CD4-positive, alpha-beta T cell treated with Interleukin-15 for 4 hours (primary cell): ENCODE data around the gene KLRF2.

Source experiments
- DNase-seq: peaks from one replicate; pipeline ENCODE4 v3.0.0-alpha.2; 2020; ENCODE audit warnings: low spot score

Gene KLRF2

DNA sequence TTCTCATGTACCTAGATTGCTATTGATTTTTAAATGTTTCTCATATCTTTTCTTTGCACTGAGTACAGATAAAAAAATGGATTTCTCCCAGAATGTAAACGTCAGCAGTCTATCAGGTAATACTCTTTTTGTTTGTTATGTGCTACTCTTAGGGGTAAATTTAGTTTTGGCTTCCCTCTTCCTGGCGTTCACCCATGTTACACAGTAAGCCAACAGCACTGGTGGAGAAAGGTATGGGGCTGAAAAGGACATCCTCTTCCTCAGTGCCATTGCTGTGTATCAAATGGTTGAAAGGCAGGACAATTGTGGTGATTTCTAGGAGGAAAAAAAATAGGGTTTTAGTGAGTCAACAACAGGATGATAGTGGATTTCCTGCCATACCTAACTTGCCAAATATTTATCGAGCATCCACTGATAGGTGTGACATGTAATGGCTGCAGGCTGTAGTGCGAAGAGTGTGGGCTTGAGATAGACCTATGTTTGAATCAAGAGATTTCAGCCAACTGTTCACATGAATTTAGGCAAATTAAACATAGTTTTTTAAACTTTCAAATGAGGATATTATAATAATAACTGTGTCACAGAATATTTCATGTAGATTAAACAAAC lies 7.5 kb downstream of the KLRF2 start:
- no peak for DNase-seq

DNA sequence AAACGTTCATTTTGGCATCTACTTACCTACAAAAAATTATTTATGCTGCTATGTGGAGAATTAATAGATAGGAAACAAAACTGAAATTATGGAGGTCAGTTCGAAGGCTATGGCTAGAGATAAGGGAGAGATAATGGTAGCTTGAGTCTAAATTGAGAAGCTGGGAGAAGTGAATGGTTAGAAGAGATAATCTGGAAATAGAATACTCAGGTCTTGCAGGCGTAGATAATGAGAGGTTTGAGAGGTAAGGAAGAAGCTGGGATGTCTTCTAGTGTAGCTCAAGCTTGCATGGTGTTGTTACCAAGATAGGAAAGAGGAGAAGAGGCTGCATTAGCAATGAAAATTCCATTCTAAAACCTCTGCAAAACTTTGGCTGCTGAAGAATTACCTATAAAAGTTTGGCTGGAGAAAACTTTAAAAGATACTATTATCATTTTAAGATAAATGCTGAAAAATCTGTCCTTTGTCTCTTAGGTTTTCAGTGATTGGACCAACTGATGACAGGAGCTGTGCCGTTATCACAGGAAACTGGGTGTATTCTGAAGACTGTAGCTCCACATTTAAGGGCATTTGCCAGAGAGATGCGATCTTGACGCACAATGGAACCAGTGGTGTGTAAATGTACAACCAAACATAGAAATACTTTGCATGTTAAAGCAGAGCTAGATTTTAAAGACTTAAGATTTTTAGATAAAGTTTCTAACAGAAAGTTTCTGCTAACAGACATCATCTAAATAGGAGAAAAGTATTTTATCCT lies 14.1 kb downstream of the KLRF2 start:
- DNase-seq, result no peak

DNA sequence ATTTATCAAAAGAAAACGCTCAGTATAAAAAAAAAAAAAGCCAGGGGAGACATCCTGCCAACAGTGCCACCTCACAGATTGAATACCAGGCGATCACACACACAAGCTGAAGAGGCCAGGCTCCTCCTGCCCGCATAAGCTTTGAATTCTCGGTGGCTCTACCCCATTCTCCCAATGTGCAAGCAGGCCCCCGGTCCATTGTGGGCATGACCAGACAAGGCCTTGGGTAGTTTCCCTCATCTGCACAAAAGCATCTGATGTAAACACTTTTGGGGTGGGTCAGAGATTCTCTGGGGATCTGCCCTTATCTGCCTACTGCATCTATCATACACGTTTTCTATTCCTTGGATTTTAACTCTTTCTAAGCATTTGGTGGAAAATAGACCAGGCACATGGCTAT lies 16.2 kb downstream of the KLRF2 start:
- no peak for DNase-seq

DNA sequence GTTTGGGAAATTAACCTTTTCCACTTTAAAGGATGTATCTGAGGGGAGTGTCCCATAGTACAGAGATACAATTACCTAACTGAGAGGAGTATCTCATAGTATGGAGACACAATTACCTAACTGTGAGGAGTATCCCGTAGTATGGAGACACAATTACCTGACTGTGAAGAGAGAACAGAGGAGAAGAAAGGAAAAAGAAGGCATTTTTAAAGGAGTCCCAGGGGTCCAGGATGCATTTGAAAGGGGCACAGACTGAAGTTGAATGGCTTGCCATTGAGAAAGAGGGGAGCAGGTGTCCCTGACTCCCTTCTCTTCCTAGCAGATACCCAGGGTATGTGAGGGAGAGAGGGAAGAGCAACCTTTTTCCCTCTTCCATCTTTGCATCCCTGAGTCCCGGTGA lies 17.9 kb downstream of the KLRF2 start:
- DNase-seq, result no peak

DNA sequence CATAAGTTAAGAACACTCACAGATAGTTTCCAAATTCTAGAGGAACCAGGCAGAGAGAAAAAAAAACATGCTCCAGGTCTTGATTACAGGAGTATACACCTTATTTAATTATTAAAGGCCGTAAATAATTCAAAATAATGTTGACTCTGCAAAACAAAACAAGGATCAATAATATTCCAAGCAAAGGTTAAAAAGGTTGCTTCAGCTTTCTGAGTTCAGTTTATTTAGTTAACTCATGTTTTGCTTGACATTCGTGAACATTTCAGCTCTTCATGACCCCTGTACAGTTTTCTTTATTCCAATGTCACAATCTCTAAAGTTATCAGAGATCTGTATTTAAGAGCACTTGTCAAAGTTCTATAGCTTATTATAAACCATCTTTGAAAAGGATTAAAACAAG lies 19.6 kb downstream of the KLRF2 start:
- no peak for DNase-seq

DNA sequence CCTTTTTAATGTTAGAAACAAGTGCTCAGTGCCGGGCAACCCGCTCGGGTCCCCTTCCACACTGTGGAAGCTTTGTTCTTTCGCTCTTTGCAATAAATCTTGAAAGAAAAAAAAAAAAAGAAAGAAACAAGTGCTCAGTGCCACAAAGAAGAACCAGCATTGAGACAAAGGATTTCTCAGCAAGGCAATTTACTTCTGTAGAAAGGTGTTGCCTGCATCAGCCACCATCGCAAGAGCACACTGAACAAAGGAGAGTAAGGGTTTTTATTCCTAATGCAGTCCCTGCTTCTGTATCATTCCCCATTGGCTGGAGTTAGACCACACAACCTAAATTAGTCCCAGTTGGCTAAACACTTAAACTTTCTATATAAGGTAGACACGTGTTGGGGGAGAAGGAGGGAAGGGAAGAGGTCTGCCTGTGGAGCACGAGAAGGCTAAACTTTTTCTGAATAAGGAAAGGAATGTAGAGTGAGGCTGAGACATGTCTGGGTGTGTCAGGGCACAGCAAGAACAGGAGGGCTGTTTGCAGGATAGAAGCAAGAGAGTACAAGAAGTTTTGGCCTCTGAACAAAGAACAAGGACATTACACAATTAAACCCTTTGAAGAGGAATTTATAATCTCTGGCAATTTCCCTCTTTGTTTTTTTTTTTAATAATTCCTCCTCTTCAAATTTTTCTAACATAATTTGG lies 21.4 kb downstream of the KLRF2 start:
- no peak for DNase-seq

DNA sequence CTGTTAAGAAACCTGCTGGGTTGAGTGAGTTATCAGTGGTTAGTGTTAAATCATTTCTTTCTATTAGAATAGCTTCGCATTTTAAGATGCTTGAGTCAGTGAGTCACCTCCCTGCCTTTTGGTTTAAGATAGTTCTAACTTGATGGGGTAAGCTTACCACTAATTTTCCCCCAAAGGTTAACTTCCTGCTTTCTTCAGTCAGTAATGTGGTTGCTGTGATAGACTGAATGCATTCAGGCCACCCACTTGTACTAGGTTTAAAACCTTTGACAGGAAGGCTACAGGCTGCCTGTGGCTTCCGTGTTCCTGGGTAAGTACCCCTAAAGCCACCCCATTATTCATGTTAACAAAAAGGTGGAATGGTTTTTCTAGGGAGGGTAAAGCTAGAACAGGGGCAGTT lies 25.6 kb downstream of the KLRF2 start:
- peak; percentile 73 for DNase-seq

DNA sequence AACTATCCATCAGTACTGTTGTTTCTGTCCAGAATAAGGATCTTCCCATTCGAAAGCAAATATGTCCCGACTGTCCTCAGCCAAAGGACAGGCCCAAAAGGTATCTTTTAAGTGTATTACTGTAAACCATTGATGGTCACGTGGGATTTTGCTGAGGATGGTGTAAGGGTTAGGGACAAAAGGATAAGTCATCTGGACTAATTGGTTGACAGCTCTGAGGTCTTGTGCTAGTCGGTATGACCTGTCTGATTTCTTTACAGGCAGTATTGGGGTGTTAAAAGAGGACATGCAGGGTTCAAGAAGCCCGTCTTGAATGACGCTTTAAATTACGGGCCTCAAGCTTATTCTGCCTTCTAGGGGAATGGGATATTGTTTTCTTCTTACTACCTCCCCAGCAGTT lies 26.5 kb downstream of the KLRF2 start:
- DNase-seq, result no peak

DNA sequence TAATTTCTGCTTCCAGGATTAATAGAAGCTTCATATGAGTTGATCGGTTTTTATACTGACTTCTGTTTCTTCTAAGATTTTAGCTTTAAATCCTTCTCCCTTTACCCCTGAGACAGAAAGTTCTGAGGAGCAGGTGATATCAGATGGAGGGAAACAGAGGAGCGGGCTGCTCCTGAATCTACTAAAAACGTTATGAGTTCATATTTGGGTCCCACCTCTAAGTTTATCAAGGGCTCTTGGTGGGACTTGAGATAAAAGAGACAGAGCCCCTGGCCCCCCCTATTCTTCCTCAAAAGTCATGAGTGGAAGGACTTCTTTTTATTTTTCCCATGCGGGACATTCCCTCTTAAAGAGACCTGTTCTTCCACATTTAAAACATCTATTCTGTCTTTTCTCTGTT lies 27.1 kb downstream of the KLRF2 start:
- DNase-seq, result no peak

DNA sequence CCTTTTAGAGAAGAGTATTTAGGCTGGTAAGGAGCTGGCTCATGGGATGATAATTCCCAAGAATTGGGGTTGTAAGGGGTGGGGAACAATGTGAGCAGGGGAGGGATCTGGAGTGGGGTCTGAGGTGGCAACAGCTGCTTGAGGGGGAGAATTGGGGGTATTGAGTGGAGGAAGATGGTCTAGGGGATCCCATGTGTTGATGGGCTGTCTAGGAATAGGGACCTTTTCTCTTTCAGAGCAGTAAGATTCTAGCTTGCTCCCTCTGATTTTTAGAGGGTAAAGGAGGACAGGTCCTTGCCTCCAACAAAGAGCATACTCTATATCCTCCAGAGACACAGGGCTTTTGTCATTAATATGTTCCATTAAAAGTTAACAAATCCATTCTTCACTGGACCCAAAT lies 28.4 kb downstream of the KLRF2 start:
- DNase-seq, result no peak

DNA sequence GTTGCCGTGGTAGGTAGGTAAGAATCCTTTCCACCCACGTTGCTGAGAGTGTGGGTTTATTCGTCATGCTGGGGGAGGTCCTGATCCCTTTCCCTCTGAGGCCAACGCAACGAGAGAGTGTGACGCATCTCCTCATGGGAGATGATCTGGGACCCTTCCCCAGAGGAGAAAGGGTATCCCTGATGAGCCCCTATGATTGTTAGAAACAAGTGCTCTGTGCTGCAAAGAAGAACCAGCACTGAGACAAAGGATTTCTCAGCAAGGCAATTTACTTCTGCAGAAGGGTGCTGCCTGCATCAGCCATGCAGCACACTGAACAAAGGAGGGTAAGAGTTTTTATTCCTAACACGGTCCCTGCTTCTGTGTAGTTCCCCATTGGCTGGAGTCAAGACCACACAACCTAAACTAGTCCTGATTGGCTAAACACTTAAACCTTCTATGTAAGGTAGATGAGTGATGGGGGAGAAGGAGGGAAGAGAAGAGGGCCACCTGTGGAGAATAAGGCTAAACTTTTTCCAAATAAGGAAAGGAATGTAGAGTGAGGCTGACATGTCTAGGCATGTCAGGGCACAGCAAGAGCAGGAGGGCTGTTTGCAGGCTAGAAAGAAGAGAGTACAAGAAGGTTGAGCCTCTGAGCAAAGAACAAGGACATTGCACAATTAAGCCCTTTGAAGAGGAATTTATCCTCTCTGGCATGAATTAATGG lies 29.6 kb downstream of the KLRF2 start:
- DNase-seq, result no peak

DNA sequence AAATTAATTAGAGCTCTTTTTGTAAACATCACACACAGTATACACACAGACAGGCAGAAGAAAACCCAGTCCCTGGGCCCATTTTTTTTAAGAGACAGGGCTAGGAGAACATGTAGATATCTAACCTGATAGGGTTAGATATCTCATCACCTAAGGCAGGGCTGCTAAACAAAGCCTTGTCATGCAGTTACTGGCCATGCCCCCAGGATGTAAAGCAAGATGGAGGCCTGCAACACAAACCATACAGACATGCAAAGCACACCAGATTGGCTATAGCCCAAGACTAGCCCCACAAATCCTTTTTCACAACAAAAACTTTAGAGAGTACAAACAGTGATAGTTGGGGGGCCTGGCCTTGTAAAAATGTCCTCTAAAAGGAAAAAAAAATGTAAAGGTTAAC lies 30.4 kb downstream of the KLRF2 start:
- no peak for DNase-seq

DNA sequence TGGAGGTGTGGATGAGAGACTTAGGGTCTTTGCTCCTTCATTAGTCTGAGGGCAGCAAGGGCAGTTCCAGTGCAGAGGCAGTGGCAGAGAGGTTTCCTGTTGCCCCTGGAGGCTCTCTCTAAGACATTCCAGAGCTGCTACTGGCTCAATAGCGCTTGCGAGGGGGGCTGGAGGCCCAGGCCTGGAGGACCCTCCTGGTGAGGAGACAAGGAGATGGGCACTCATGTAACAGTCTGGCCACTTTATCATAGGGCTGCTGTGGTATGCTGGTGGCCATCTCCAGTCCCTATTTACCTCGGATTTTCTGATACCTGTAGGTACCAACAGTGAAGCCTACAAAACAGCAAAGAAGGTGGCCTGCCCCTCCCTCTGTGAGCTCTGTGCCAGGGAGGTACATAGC lies 38.2 kb downstream of the KLRF2 start:
- DNase-seq, result no peak

DNA sequence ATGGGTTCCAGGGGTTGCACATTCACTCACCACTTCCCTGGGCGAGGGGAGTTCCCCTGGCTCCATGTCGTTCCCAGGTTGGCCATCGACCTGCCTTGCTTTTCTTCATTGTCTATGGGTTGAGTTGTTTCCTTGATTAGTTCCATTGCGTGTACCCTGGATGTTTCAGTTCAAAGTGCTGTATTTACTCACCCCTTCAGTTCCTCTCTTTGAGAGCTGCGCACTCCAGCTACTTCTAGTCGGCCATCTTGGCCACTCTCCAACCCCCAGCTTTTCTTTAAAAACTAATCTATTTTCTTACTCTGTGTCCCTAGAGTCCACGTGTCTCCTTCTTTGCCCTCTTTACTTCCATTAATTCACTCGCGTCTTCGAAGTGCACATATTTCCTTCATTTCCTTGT lies 39.2 kb downstream of the KLRF2 start:
- DNase-seq, result no peak

DNA sequence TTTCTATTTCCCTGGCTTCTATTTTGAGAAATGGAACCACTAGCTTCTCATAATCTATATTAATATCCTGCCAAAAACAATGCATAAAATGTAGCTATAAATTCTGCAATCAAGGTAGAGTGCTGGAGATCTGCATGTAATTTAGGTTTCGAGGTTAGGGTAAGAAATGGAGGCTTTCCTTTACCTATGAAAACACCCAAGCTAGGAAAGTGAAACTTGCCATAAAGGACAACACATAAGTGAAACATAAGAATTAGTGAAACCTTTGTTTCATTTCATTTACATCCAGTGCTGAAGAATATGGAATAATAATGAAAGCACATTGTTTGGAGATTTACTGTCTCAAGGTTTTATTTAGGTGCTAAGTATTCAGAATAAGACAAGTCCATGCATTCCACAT lies 41.1 kb downstream of the KLRF2 start:
- no peak for DNase-seq

DNA sequence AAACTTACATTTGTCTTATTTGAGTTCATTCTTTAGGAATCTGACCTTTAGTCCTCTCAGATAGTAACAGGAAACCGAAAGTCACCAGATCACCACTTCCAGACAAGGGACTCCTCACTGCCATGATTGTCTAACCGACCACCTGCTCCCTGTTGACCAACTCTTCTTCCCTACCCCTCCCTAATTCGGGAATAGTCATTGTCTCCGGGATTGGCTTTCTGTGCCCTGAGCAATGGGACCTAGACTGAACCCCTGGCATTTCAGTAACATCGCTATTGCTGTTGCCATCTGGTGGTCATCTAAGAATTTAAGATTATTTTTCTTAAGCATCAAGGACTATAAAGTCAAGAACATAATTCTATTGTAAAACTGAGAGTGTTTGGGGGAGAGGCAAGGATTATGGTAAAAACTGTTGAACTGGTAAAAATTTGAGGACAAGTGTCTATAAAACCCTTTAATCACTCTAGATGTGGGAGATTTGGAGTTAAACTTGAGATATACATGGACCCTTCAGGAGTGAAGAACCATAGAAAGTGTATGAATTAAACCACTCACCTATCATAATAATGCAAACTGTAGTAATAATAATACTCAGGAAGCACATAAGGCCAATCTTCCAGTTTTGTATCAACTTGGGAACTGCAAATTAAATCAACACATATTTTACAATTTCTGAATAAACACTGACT lies 44.6 kb downstream of the KLRF2 start:
- DNase-seq, result peak; percentile 52

DNA sequence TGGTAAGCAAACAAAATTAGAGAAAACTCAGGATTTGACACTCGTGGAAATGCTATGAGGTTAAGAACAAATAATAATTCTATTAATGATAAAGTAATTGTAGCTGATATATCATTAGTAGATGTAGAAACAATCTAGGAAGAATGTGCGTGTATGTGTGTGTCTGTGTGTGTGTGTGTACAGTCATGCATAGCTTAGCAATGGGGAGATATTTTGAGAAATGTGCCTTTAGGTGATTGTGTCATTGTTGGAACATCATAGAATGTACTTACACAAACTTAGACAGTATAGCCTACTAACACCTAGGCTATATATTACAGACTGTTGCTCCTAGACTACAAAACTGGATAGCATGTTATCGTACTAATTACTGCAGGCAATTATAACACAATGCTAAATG lies 45.6 kb downstream of the KLRF2 start:
- no peak for DNase-seq

DNA sequence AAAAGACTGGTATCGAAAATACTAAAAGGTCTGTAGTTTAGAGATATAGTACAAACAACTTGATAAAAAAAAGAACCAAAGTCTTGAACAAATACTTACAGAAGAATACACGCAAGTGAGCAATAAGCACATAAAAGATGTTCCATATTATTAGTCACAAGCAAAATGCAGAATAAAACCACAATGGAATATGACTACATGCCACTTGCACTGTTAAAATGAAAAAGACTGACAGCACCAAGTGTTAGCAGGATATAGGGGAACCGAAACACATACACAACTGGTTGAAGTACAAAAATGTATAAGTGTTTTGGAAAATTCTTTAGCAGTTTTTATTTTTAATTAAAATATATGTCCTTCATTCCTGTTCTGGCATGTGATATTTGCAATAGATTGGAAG lies 47.3 kb downstream of the KLRF2 start:
- no peak for DNase-seq

DNA sequence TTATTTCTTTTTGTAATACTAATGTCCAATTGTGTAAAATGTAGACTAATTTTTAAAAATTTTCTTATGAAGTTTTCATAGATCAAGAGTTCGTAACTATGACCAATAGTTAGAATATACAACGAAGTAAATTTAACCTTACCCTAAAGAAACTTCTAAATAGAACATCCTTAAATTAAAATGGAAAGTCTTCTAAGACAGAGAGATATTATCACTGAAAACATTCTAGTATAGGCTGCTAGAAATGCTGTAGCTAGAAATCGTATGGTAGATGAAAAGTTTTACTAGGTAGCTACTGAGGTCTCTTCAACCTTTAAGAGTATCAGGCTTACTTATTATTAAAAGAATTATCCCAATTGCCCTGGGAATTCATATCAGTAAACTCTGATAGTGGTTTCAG lies 50.0 kb downstream of the KLRF2 start:
- DNase-seq, result no peak

DNA sequence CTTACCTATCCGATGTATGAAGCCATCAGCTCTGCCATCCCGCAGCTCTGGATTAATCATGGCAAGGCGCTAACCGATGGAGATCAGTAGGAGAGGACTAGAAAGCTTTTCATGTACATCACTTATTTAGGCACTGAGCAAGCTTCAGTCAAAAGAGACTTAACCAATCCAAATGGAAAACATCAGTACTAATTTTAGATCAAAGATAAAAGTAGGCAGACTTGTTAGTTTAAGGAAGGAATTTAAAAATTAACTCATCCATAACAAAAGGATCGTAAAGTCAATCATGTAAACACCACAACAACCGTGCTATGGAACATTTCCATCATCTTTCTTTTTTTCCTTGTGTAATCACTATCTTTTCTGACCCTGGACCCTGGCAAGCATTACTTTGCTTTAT lies 51.0 kb downstream of the KLRF2 start, which contains the start of gene CLEC2A:
TSS of gene CLEC2A (minus strand) at position 101 of the 400 bp plus-strand sequence. CDS start at position 60, 41 bp downstream.
- no peak for DNase-seq

DNA sequence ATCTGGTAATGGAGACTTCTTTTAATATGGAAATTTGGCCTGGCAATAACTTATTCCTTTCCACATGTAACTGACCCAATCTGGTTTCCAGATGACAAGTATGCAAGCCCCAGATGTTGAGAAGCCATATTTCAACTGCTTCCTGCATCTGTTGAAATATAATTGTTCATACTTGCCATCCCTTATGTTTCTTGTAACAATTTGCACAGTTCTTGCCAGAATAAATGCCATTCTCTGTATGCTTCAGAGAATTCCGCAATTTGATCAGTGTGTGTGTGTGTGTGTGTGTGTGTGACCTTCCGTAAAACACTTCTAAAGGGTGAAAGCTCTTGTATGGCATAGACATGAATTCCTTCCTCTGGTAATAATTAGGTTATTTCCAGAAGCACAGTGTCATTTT lies 52.7 kb downstream of the KLRF2 start:
- DNase-seq, result no peak

DNA sequence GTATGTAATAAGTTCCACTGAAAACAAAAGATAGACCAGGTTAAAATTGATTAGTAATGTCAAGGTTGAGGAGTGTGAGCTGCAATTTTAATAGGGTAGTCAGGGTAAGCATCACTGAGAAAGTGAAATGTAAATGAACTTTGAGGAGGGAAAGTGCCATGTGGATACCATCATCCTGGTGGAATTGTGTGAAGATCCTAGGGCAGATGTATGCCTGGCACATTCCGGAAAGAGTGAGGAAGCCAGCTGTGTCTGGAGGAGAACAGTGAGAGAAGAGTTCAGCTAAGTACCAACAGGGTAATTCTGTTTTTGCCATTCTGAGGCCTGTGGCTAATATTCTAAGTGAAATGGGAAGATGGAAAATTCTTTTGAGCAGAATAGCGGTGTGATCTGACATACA lies 53.7 kb downstream of the KLRF2 start:
- no peak for DNase-seq
